Activated CD8-positive, alpha-beta memory T cell treated with anti-CD3 and anti-CD28 coated beads for 48 hours (primary cell): Measurements from ENCODE around the gene FRMD7.
"Not testable (repeated sequence)": the region's sequence is repeated elsewhere in the genome, so short reads cannot be mapped to it uniquely, and the experiment has no call there.

Experiments
- DNase-seq, 3 experiments: peaks; one replicate each; pipeline ENCODE4 v3.0.0-alpha.2; 2020; ENCODE audit warnings: low read depth in 2 of 3, low spot score in 2 of 3

The FRMD7 gene

GRCh38 chrX:132127743-132128142, at the start of gene FRMD7:
TSS of gene FRMD7 (minus strand) at chrX:132128020. CDS start at chrX:132127844, 176 bp downstream.
- no peak for DNase-seq

DNA sequence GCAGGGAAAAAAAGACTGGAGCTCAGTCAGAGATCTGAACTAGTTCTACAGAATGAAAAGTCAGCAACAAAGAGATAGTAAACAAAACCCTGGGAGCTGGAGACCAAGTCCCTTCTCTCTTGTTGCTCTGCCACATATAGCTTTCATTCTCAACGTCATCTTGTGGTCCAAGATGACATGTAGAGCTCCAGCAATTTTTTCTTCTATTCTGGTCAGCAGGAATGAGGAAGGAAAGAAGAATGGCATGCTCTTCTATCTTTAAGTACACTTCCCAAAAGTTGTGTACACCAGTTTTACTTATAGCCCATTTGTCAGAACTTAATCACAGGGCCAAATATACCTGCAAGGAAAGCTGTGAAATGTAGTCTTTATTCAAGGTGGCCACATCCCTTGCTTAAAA, 45.8 kb upstream of the FRMD7 start:
- no peak for DNase-seq

GRCh38 chrX:132171881-132172280, 44.1 kb upstream of the FRMD7 start:
- DNase-seq = no peak

DNA sequence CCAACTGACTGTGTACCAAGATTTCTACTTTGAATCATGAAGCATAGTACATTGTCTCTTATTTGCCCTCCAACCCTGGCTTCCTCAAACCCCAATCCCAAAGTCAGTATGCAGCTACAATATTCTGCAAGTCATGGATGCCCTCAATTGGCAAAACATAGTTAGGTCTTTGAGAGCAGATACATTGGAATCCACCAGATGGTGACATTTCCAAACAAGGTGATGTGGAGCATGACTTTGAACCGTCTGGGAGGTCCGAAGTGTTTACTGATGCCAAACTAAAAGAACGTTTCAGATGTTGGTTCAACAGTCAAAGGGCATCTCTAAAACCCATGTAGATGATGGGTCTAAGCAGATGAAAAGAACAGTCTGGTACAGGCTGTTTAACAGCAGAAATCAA, 43.7 kb upstream of the FRMD7 start:
- no peak for DNase-seq

- no peak for DNase-seq
Observed at GRCh38 chrX:132169554-132169953, 41.7 kb upstream of the FRMD7 start.

DNA sequence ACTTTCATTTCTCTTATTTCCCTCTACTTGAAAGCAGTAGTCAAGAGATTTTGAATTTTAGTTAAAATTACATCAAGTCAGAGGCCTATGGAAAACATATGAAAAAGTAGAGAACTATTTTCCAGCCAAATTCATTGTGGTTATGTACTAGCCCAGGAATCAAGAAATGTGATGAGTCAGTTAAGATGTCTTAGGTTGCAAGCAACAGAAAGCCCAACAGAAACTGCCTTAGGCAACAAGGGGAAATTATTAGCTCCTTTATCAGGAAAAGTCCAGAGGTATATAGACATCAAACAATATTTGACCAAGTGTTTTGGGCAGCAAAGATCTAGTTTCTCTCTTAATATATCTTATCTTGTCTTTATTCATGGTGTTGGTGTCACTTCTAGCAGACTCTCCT, 37.8 kb upstream of the FRMD7 start:
- DNase-seq = no peak

- DNase-seq = no peak
Observed at GRCh38 chrX:132165005-132165404, 37.2 kb upstream of the FRMD7 start.

GRCh38 chrX:132163094-132163493, 35.3 kb upstream of the FRMD7 start:
- not testable (repeated sequence) for DNase-seq

DNA sequence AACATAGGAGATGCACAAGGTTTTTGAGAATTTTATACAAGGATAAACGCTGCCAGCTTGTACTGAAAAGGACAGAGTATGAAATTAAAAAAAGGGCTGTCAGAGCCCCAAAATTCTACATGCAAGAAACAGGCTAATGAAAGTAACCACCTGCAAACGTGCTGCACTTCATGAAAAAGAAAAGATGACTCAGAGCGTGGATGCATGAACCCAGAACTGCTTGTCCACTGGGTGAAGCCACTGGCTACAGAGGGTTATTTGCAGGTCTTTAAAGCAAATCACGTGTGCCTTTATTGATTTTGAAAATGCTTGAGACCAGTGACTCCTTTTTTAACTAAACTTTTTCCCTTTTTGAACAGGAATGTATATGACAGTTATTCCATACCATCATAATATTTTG, 25.3 kb upstream of the FRMD7 start:
- DNase-seq = no peak

DNA sequence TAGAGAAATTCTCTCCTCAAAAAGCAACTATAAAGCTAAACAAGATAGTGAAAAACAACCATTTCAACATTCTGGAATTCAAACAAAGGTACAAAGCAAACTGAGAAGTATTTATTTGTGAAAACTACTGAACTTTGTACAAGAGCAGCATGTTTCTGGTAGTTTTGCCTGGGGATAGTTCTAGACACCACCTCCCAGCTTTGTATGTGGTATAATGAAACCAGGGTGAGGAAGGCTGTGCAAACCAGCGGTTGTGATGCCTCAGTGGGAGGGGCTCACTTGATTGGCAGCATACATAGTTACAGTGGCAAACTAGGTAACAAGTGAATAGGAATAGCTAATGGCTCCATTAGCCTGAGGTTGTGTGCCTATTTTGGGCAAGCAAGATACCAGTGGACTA, 18.6 kb upstream of the FRMD7 start:
- DNase-seq = no peak

- no peak for DNase-seq
Observed at GRCh38 chrX:132144061-132144460, 16.2 kb upstream of the FRMD7 start.

- no peak for DNase-seq
Observed at GRCh38 chrX:132125906-132126305, 1.9 kb downstream of the FRMD7 start.

DNA sequence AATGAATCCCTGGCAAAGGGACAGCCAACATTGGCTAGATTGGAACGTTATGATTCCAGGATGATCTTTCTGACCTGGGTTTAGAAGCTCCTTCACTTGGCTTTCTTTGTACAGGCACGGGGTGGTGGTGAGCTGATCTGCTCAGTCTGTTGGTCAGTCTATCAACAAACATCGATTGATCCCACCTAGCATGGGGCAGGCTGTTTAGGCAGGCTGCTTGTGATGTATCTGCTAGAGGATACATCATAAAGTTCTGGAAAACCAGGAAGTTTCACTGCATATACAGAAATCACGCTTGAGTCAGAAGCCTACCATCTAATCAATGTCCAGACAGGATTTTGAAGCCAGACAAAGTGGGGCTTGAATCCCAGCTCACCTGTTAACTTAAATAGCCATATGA, 6.9 kb downstream of the FRMD7 start:
- no peak for DNase-seq

- no peak for DNase-seq
Observed at GRCh38 chrX:132119821-132120515, 7.9 kb downstream of the FRMD7 start.

- DNase-seq = no peak
Observed at GRCh38 chrX:132119283-132119682, 8.5 kb downstream of the FRMD7 start.

- DNase-seq = no peak
Observed at GRCh38 chrX:132118358-132118757, 9.5 kb downstream of the FRMD7 start.

DNA sequence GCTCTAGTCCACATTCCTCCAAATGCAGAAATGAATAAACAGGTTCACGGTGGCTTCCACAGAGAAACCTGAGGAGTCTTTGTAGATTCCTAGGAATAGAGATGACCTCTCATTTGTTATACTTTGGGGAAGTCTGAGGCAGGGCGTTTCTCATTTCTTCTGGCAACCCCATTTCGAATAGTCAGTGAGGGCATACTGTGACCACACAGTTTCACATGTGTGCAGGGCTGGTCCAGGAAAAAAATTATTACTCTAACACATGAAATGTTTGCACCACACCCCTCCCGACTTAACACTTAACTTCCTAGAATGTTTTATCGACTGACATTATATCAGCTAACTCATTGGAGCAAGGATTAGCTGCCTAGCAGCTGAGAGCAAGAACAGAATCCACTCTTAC, 12.0 kb downstream of the FRMD7 start:
- DNase-seq = no peak

DNA sequence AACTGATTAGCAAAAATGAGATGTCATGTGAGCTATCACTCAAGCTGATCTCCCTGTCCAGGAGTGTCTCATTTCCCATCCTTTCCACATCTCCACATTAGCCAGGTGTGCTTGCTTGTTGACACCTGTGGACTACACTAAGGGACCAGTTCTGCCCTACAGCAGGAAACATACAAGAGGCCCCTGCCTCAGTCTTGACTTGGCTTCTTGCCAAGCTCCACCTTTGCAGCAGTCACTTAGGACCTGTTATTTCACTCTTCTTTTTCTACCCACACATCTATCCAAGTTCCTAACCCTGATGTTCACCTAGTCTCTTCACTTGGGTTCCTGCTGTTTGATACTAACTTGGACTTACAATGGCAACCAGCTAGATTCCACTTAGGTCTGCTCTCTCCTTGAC, 13.2 kb downstream of the FRMD7 start:
- DNase-seq = no peak

- DNase-seq = no peak
Observed at GRCh38 chrX:132107291-132107690, 20.5 kb downstream of the FRMD7 start.

GRCh38 chrX:132101799-132102198, 26.0 kb downstream of the FRMD7 start:
- no peak for DNase-seq

GRCh38 chrX:132101206-132101605, 26.6 kb downstream of the FRMD7 start:
- no peak for DNase-seq

DNA sequence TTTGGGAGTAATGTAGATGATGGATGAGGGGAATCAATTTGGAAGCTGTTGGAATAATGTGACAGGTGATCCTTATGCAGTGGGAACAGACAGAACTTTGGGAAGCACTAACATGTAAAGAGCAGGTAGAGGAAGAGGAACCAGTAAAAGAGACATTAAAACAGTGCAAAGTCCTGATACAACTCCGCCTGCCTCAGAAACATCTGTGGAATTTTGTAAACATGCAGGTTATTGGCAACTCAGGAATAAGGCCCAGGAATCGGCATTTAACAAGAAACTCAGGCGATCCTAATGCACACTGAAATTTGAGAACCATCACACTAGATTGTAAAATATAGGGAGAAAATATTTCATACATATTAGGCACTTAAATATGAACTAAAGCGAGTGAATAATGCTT, 29.1 kb downstream of the FRMD7 start:
- not testable (repeated sequence) for DNase-seq

DNA sequence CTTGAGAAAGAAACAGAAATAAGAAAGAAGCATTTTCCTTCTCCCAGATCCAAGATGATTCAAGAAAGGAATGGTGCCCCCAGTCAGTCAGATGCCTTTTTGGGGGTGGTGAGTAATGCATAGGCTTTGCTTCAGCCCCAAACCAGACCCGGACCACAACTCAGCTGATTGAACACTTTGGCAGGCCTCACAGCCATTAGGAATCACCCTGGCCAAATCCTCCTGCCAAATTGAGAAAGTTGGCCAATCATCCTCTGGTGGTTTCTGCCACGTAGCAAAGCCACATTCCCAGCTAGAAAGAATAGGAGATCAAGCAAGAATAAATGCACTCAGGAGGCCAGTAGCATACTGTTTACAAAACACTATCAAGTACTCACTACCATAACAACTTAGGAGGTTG, 33.7 kb downstream of the FRMD7 start:
- DNase-seq = no peak
